ENCODE measurements around the gene DISC1.

DNA sequence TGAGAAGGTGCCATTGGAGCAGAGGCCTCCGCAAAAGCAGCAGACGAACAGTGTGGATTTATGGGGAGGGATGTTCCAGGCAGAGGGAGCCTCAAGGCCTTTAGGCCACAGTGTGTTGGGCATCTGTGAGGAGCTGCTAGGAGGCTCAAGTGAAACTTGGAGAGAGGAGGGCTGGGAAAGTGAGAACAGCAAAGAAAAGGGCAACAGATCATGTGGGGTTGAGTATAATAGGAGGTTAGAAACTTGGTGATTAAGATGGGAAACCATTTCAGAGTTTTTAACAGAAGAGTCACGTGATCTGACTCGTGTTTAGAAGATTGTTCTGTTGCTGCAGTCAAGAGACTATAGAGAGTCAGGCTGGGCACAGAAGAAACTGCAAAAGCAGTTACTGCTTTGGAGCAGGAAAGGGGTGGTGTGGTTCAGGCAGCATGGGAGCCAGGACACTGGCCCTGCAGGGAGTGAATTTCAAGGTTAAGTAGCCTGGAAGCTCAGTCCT, 277.0 kb downstream of the DISC1 start:
- no peak for TF ChIP-seq CTCF (IDR thresholded peaks at IDR 0.05)
- TF ChIP-seq POLR2A (IDR thresholded peaks at IDR 0.05), result no peak
- TF ChIP-seq POLR2AphosphoS5 (IDR thresholded peaks at IDR 0.05; ENCODE audit: insufficient read depth in 1 of 2, low read depth in 1 of 2), result no peak

Measured in vagina (tissue), 2 donors.